Left lung (tissue), 14 donors: Measurements from ENCODE around the gene AGFG1. TPM values are rescaled to one million over a fixed set of nuclear protein-coding genes. Genes with fewer than 3 reads are reported as not detected.

Source experiments
- ATAC-seq: fragments of 200-7000 bp; cut with Tn5 transposase; one replicate; pipeline ENCODE4 v1.9.1; 2020; ENCODE audit warnings: moderate library complexity
- DNase-seq, 4 donors: peaks; one replicate each; pipeline ENCODE4 v3.0.0-alpha.2; 2013 to 2020
- H3K27ac ChIP-seq, 2 donors: fragments of 200-600 bp; sonication (generic) in 1 of 2; one replicate each; pipeline versions ENCODE4 v1.5.0 to v1.8.0; 2020 to 2021
- H3K27me3 ChIP-seq, 2 donors: fragments of 200-600 bp; sonication (generic) in 1 of 2; one replicate each; pipeline versions ENCODE4 v1.5.0 to v1.8.0; 2020 to 2021
- H3K36me3 ChIP-seq, 2 donors: fragments of 200-600 bp; sonication (generic) in 1 of 2; one replicate each; pipeline versions ENCODE4 v1.5.0 to v1.8.0; 2020 to 2021
- H3K4me1 ChIP-seq, 2 donors: fragments of 200-600 bp; one replicate each; pipeline ENCODE4 v1.8.0; 2021
- H3K4me3 ChIP-seq, 2 donors: fragments of 200-600 bp; sonication (generic) in 1 of 2; one replicate each; pipeline versions ENCODE4 v1.5.0 to v1.8.0; 2020 to 2021; ENCODE audit warnings: mild to moderate bottlenecking in 1 of 2
- H3K9me3 ChIP-seq, 2 donors: fragments of 200-600 bp; sonication (generic) in 1 of 2; one replicate each; pipeline versions ENCODE4 v1.5.0 to v1.8.0; 2020 to 2021
- intact Hi-C, 2 donors: fragments of 100-400 bp; cut with DNase I; formaldehyde crosslinking; loops; one replicate each; pipeline versions ENCODE4 v1.11.2 to v1.14.2; 2022
- long read RNA-seq, 12 donors: library from polyadenylated mRNA in 2 of 12; unstranded in 2 of 12; transcript quantifications; one replicate each; pipeline ENCODE4 v2.0.0 and lab custom pipeline, GENCODE V29; 2019 to 2026
- polyA plus RNA-seq, 6 donors: library from polyadenylated mRNA; unstranded; fragments of 120-200 nt; gene quantifications; one replicate each; pipeline ENCODE4 v1.2.1, GENCODE V29; 2013; ENCODE audit not compliant: insufficient read length in 6 of 6
- total RNA-seq, 2 donors: library from RNA; stranded (reverse); fragmentation: NEBNext Ultra II Directional; extraction: Animal tissue kit (Norgen Biotek cat#: 25700); gene quantifications; one replicate each; pipeline ENCODE4 v1.2.1, GENCODE V29; 2021
- TF ChIP-seq, protein P1 (sequence below), 2 donors: fragments of 200-600 bp; sonication (generic) in 1 of 2; IDR thresholded peaks; one replicate each; pipeline versions ENCODE4 v1.5.0 to v1.8.0; 2021; ENCODE audit warnings: antibody characterized with exemption in 2 of 2
- donor health status: DM: no; HTN: yes; CAD: no.
- donor health status: DM: no; HTN: no; CAD: no.

AGFG1 gene, protein sequence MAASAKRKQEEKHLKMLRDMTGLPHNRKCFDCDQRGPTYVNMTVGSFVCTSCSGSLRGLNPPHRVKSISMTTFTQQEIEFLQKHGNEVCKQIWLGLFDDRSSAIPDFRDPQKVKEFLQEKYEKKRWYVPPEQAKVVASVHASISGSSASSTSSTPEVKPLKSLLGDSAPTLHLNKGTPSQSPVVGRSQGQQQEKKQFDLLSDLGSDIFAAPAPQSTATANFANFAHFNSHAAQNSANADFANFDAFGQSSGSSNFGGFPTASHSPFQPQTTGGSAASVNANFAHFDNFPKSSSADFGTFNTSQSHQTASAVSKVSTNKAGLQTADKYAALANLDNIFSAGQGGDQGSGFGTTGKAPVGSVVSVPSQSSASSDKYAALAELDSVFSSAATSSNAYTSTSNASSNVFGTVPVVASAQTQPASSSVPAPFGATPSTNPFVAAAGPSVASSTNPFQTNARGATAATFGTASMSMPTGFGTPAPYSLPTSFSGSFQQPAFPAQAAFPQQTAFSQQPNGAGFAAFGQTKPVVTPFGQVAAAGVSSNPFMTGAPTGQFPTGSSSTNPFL
- 100 to 1,000 TPM in 1 of 2 donors, 10 to 100 TPM in 1; 69.8 to 118 TPM for total RNA-seq
- polyA plus RNA-seq = 10 to 100 TPM; 57.2 to 65.4 (median 62.3) TPM
- long read RNA-seq, donor 1, partial matches to known transcripts = 22 of 23 reads
- long read RNA-seq, donor 1, other reads (novel, unspliced or antisense) = 0 of 23 reads
- long read RNA-seq, donor 2, full-length matches to known transcripts = 3 of 3 reads
- long read RNA-seq, donor 2, partial matches to known transcripts = 0 of 3 reads
- long read RNA-seq, donor 2, other reads (novel, unspliced or antisense) = 0 of 3 reads
- long read RNA-seq, donor 3, full-length matches to known transcripts = 7 of 7 reads
- long read RNA-seq, donor 3, partial matches to known transcripts = 0 of 7 reads
- long read RNA-seq, donor 3, other reads (novel, unspliced or antisense) = 0 of 7 reads
- long read RNA-seq, donor 4, partial matches to known transcripts = 1 of 1 reads
- long read RNA-seq, donor 4, other reads (novel, unspliced or antisense) = 0 of 1 reads
- long read RNA-seq, donor 5, full-length matches to known transcripts = 5 of 5 reads
- long read RNA-seq, donor 5, partial matches to known transcripts = 0 of 5 reads
- long read RNA-seq, donor 5, other reads (novel, unspliced or antisense) = 0 of 5 reads
- long read RNA-seq, donor 6, full-length matches to known transcripts = 2 of 2 reads
- long read RNA-seq, donor 6, partial matches to known transcripts = 0 of 2 reads
- long read RNA-seq, donor 6, other reads (novel, unspliced or antisense) = 0 of 2 reads
- long read RNA-seq, donor 7, full-length matches to known transcripts = 2 of 2 reads
- long read RNA-seq, donor 7, partial matches to known transcripts = 0 of 2 reads
- long read RNA-seq, donor 7, other reads (novel, unspliced or antisense) = 0 of 2 reads
- long read RNA-seq, donor 8, full-length matches to known transcripts = 4 of 4 reads
- long read RNA-seq, donor 8, partial matches to known transcripts = 0 of 4 reads
- long read RNA-seq, donor 8, other reads (novel, unspliced or antisense) = 0 of 4 reads
- long read RNA-seq, donor 9 = 0 reads
- long read RNA-seq, donor 10, partial matches to known transcripts = 2 of 3 reads
- long read RNA-seq, donor 10, other reads (novel, unspliced or antisense) = 1 of 3 reads
- long read RNA-seq, donor 11, full-length matches to known transcripts = 7 of 22 reads
- long read RNA-seq, donor 11, partial matches to known transcripts = 15 of 22 reads
- long read RNA-seq, donor 11, other reads (novel, unspliced or antisense) = 0 of 22 reads
- long read RNA-seq, donor 12, full-length matches to known transcripts = 2 of 2 reads
- long read RNA-seq, donor 12, partial matches to known transcripts = 0 of 2 reads
- long read RNA-seq, donor 12, other reads (novel, unspliced or antisense) = 0 of 2 reads

DNA sequence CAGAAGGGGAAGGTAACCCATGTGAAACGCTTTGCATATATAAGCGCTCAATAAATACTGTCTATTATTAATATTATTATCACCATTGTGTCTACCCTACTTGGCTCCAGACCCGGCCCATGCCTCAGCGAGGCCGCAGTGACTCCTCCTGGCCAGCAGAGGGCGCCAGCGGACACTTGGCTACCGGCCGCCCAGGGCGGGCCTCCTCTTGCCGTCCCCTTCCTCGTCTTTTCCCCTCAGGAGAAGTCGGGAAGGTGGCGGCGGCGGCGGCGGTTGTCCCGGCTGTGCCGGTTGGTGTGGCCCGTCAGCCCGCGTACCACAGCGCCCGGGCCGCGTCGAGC, at the start of gene AGFG1:
AGFG1 (plus strand) TSS at position 233 of the 341 bp plus-strand sequence. CDS start 266 bp downstream, outside the sequence.
- peaks cover 4 to 50% of the 10 kb centered on the region in 2 donors for H3K4me1 ChIP-seq
- TF ChIP-seq, protein P1, sequence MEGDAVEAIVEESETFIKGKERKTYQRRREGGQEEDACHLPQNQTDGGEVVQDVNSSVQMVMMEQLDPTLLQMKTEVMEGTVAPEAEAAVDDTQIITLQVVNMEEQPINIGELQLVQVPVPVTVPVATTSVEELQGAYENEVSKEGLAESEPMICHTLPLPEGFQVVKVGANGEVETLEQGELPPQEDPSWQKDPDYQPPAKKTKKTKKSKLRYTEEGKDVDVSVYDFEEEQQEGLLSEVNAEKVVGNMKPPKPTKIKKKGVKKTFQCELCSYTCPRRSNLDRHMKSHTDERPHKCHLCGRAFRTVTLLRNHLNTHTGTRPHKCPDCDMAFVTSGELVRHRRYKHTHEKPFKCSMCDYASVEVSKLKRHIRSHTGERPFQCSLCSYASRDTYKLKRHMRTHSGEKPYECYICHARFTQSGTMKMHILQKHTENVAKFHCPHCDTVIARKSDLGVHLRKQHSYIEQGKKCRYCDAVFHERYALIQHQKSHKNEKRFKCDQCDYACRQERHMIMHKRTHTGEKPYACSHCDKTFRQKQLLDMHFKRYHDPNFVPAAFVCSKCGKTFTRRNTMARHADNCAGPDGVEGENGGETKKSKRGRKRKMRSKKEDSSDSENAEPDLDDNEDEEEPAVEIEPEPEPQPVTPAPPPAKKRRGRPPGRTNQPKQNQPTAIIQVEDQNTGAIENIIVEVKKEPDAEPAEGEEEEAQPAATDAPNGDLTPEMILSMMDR (IDR thresholded peaks at IDR 0.05) = peak; percentile 99 to 100
- H3K27me3 ChIP-seq = no peaks in the 10 kb centered on the region
- ATAC-seq (peak; percentile 96), DNase-seq (peak; percentile 80 to 98 (median 88))
- no peaks in the 10 kb centered on the region for H3K36me3 ChIP-seq
- peak within 1 kb of the TSS; percentile 76 to 83 for H3K4me3 ChIP-seq
- H3K9me3 ChIP-seq = no peaks in the 10 kb centered on the region
- peak within 1 kb of the TSS; percentile 85 to 93 for H3K27ac ChIP-seq
- intact Hi-C loops = no loop called here

DNA sequence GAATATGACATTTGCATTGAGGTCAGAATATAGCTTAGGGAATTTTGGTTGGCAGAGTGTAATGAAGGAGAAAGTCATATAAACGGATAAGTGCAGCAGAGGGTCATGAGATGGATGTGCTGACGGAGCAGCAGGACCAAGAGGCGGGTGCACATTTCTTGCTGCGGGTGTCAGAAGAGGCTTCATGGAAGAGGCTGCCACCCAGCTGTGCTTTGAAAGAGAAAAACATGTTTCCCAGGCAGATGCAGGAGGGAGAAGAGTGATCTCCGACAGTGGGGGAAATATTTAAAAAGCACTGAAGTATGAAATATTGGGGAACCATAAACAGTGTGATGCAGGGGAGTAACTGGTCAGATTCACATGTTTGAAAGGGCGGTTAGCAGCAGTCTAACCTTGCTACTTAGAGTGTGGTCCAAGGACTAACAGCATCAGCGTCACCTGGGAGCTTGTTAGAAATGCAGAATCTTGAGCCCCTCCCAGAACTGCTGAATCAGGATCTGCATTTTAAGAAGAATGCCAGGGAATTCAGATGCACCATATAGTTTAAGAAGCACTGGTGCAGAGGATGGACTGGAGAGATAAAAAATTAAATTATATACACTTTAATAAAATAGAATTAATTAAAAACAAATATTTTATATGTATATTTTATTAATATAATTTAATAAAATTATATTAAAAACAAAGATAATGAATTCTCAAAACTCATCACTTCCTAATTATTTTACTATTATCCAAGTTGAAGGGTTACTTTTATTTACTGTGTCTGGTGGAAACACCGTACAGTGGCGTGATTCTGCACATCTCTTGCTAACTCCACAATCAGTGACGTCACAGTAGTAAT, 48.1 kb upstream of the AGFG1 start:
- no peak overlapping the region for H3K27ac ChIP-seq
- DNase-seq (no peak), ATAC-seq (no peak)
- TF ChIP-seq, protein P1 (IDR thresholded peaks at IDR 0.05) = no peak
- H3K27me3 ChIP-seq = no peaks in the 10 kb centered on the region
- H3K4me3 ChIP-seq = no peak overlapping the region
- H3K36me3 ChIP-seq = no peaks in the 10 kb centered on the region
- H3K9me3 ChIP-seq = no peaks in the 10 kb centered on the region
- intact Hi-C loops = no loop called here
- no peaks in the 10 kb centered on the region for H3K4me1 ChIP-seq

DNA sequence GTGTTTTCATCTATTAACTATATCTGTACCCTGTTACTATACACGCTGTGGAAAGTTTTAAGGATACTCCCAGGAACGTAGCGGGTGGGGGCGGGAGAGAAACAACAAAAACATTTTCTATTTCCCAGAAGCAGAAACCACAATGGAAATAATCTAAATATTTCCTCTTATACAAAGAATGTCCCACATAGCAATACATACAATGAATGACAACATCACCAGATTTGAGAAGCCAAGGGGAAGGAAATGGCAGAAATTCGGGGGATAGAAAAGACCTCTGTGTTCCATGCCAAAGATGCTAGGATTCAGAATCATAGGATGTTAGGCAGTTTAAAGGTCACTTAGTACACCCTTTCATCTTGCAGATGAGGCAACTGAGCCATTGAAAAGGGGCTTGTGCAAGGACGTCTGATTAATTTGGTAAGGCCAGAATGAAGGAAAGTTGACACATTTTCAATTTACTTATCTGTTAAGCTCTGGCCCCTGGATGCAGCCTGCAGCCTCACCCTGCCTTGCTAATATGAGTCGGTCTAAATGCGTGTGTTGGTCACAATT, 43.1 kb upstream of the AGFG1 start:
- no peak overlapping the region for H3K27ac ChIP-seq
- DNase-seq = no peak
- H3K36me3 ChIP-seq = no peaks in the 10 kb centered on the region
- TF ChIP-seq, protein P1 (IDR thresholded peaks at IDR 0.05) = no peak
- no peaks in the 10 kb centered on the region for H3K27me3 ChIP-seq
- peaks cover 0 to 13% of the 10 kb centered on the region in 2 donors for H3K9me3 ChIP-seq
- ATAC-seq = no peak
- intact Hi-C loops = no loop called here
- no peak overlapping the region for H3K4me3 ChIP-seq
- peaks cover 0 to 4% of the 10 kb centered on the region in 2 donors for H3K4me1 ChIP-seq
